GM12891 (cell line): ENCODE results near the gene RXFP1.

Experiments used
- POLR2A ChIP-seq: IDR thresholded peaks from 2 replicates; pipeline ENCODE4 v1.6.1; 2011; ENCODE audit warnings: low read depth, low read length, control low read depth
- POLR2AphosphoS5 ChIP-seq: IDR thresholded peaks from 2 replicates; pipeline ENCODE4 v1.6.1; 2011; ENCODE audit warnings: low read depth, low read length, control low read depth
- POU2F2 ChIP-seq: IDR thresholded peaks from 2 replicates; pipeline ENCODE4 v1.6.1; 2011; ENCODE audit warnings: low read depth, mild to moderate bottlenecking, control low read depth, low read length, moderate library complexity
- TAF1 ChIP-seq: IDR thresholded peaks from 2 replicates; pipeline ENCODE4 v1.6.1; 2011; ENCODE audit warnings: low read depth, low read length, control low read depth

DNA sequence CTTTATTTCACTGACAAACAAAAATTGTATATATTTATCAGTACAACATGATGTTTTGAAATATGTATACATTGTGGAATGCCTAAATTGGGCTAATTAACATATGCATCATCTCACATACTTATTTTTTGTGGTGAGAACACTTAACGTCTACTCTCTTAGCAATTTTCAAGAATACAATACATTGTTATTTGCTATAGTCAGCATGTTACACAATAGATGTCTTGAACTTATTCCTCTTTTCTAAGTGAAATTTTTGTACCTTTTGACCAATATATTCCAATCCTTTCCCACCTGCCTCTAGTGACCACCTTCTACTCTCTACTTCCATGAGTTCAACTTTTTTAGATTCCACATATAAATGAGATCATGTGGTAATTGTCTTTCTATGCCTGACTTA lies 114.9 kb downstream of the RXFP1 start:
- TF ChIP-seq POLR2A (no peak), POLR2AphosphoS5 (no peak), POU2F2 (no peak), TAF1 (no peak)
